Stimulated activated memory B cell treated with anti-CD40 and anti-IgM and Interleukin-4, amounts not matched to agents 10 μg/mL and 1 μg/mL and 100 μg/mL, for 72 hours (primary cell): ENCODE measurements around the gene KIF6.
A peak's percentile ranks its signal among the peaks of the same experiment; 100 is the strongest.

ENCODE experiments used
- ATAC-seq: fragments of 150-1000 bp; cut with Tn5 transposase; 2 replicates; pipeline ENCODE4 v1.10.0; 2021
- H3K27ac Mint-ChIP-seq: one replicate; pipeline ENCODE4 v1.8.0; 2022; ENCODE audit warnings: mild to moderate bottlenecking, mixed read lengths
- H3K27me3 Mint-ChIP-seq: one replicate; pipeline ENCODE4 v1.8.0; 2022; ENCODE audit warnings: mixed read lengths
- H3K36me3 Mint-ChIP-seq: one replicate; pipeline ENCODE4 v1.8.0; 2022; ENCODE audit warnings: mixed read lengths
- H3K4me1 Mint-ChIP-seq: one replicate; pipeline ENCODE4 v1.8.0; 2022; ENCODE audit warnings: mixed read lengths
- H3K4me3 Mint-ChIP-seq: one replicate; pipeline ENCODE4 v1.8.0; 2022; ENCODE audit warnings: mild to moderate bottlenecking, moderate library complexity, mixed read lengths
- H3K9me3 Mint-ChIP-seq: one replicate; pipeline ENCODE4 v1.8.0; 2022; ENCODE audit warnings: mixed read lengths

KIF6 gene

DNA sequence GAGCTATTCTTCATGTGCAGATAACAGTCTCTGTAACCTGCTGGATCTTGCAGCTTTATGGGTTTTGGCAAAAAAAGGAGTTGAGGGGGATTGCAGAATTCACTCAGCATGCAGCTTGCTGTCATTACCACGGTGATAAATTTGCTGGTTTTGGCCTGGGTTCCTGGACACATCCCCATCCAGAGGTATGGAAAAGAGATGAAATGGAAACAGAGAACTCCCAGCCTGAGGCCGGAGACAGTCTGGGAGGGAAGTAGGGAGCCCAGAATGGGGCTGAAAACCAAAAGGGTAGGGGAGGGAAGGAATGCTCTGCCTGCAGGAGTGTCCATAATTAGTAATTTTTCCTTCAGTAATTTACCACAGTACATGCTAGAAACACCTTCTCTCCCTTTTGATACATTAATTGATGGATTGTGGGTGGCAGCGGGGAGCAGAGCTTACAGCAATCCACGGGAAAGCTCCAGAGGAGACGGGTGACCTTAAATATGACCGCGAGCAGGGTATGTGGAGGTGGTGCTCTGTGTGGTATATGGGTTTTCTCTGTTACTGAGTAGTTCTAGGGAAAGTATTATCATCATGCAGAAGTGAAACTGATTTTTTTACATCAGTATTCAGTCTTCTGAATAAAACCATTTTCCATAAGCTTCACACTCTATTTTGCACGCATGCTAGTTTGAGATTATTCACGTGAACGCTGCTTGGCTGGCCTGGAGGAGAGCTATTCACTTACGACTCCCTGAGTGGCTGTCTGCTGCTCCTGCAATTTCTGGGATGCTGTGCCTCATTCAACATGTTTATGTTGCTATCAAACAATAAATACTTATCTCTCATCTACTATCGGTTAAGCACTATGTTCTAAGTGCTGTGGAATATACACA is 336.4 kb downstream of the KIF6 start:
- Mint-ChIP-seq H3K36me3 (peaks cover 5% of the 10 kb centered on the region), H3K27me3 (peaks cover 44% of the 10 kb centered on the region), H3K4me3 (peak overlapping the region; percentile 19), H3K4me1 (peaks cover 30% of the 10 kb centered on the region), H3K27ac (peak overlapping the region; percentile 89), H3K9me3 (peaks cover 7% of the 10 kb centered on the region)
- peak; percentile 89 for ATAC-seq

- peaks cover 5% of the 10 kb centered on the region for H3K36me3 Mint-ChIP-seq
- H3K27me3 Mint-ChIP-seq = peaks cover 38% of the 10 kb centered on the region
- peaks cover 7% of the 10 kb centered on the region for H3K9me3 Mint-ChIP-seq
- peaks cover 23% of the 10 kb centered on the region for H3K4me1 Mint-ChIP-seq
- no peak for ATAC-seq
- H3K4me3 Mint-ChIP-seq = no peak overlapping the region
- H3K27ac Mint-ChIP-seq = peak overlapping the region; percentile 89
Measured at GRCh38 chr6:39387785-39388184, 337.4 kb downstream of the KIF6 start.

- peaks cover 32% of the 10 kb centered on the region for H3K27me3 Mint-ChIP-seq
- H3K36me3 Mint-ChIP-seq = peaks cover 5% of the 10 kb centered on the region
- H3K4me3 Mint-ChIP-seq = no peak overlapping the region
- peaks cover 18% of the 10 kb centered on the region for H3K4me1 Mint-ChIP-seq
- H3K27ac Mint-ChIP-seq = peak overlapping the region; percentile 18
- H3K9me3 Mint-ChIP-seq = peaks cover 7% of the 10 kb centered on the region
- ATAC-seq = no peak
Measured at GRCh38 chr6:39386487-39386886, 338.7 kb downstream of the KIF6 start.

GRCh38 chr6:39381550-39382140 is 343.6 kb downstream of the KIF6 start:
- Mint-ChIP-seq H3K4me1 (no peaks in the 10 kb centered on the region), H3K4me3 (no peak overlapping the region), H3K27me3 (peaks cover 18% of the 10 kb centered on the region), H3K9me3 (no peaks in the 10 kb centered on the region), H3K36me3 (no peaks in the 10 kb centered on the region), H3K27ac (no peak overlapping the region)
- no peak for ATAC-seq

DNA sequence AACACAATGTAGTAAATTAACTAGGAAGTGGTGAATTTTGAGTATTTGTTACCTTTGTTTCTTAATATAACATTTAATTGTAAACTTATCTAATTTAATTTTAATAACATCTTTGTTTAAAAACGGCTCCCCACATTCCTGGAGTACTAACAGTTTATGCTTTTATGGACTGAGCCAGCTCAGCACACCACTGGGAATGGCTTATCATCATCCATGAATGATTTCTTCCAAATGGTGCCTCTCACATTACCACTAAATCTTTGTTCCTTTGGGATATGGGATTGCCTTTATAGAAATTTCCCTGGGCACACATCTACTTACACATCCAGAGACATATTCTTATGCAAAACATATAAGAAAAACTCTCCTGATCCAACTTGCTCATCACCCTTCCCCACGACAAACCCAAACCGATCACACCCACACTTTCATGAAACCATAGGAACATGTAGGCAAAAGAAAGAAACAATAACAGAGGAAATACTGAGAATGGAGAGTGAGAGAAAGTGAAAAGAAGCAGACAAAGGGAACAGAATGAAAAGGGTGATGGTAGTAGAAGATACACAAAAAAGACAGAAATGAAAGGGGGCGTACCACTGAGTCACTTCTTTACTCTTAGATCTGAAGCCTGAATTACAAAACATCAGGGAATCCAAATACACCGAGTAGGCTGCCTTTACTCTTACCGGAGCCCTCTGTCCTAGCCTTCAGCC is 344.2 kb downstream of the KIF6 start:
- H3K4me3 Mint-ChIP-seq = no peak overlapping the region
- no peak for ATAC-seq
- H3K27ac Mint-ChIP-seq = no peak overlapping the region
- H3K9me3 Mint-ChIP-seq = no peaks in the 10 kb centered on the region
- H3K4me1 Mint-ChIP-seq = no peaks in the 10 kb centered on the region
- no peaks in the 10 kb centered on the region for H3K36me3 Mint-ChIP-seq
- peaks cover 11% of the 10 kb centered on the region for H3K27me3 Mint-ChIP-seq

DNA sequence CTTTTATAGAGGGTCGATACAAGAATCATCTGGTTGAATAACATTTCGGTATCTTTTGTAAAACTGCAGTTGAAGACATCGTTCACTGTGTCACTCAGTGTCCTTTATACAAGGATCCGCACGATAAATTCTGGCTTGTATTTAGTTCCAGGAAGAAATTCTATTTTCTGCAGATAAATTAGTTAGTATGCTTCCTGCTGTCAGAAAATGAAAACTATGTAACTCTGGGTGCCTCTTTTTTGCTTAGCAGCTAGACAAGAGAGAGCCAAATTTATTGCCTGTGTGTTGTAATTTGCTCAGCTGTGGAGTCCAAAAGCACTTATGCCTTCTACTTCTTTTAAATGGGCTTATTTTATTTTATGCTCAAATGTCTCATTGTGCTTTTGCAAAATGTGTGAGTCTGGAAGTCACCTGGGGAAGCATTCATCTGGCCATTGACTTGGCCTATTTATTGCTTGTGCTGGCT is 346.2 kb downstream of the KIF6 start:
- no peaks in the 10 kb centered on the region for H3K36me3 Mint-ChIP-seq
- no peaks in the 10 kb centered on the region for H3K27me3 Mint-ChIP-seq
- no peaks in the 10 kb centered on the region for H3K9me3 Mint-ChIP-seq
- no peak overlapping the region for H3K4me3 Mint-ChIP-seq
- H3K27ac Mint-ChIP-seq = no peak overlapping the region
- ATAC-seq = no peak
- H3K4me1 Mint-ChIP-seq = no peaks in the 10 kb centered on the region

DNA sequence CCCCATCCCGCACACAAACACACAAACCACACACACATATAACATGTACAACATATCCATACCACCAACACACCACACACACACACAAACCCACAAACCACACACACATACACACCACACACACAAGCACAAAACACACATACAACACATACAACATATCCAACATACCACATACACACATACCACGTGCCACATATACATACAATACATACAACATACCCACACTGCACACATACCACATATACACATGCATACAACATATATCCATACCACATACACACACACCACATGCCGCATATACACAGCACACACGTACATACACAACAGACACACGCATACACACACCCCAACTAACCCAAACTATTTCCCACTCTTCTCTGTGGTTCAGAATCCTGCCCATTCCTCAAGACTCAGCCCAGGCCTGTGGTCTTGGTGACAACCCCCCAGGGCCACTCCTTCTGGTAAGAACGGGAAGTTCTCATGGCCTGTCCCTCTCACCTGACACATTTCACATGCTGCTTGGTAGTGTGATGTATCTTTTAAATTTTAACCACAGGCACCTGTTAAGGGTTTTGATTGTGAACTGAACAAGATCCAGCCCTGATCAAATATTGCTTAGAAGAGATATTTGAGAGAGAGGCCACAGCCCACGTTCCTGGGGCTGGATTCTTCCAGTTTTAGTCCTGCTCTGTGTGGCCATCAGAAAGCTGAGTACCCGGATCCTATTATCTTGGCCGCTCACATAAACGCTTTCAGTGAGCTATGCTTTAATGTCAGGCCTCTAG is 346.8 kb downstream of the KIF6 start:
- H3K4me1 Mint-ChIP-seq = no peaks in the 10 kb centered on the region
- H3K36me3 Mint-ChIP-seq = no peaks in the 10 kb centered on the region
- no peak for ATAC-seq
- no peaks in the 10 kb centered on the region for H3K27me3 Mint-ChIP-seq
- no peak overlapping the region for H3K27ac Mint-ChIP-seq
- no peaks in the 10 kb centered on the region for H3K9me3 Mint-ChIP-seq
- no peak overlapping the region for H3K4me3 Mint-ChIP-seq

GRCh38 chr6:39377539-39377950 is 347.7 kb downstream of the KIF6 start:
- no peaks in the 10 kb centered on the region for H3K9me3 Mint-ChIP-seq
- peak; percentile 62 for ATAC-seq
- no peak overlapping the region for H3K4me3 Mint-ChIP-seq
- no peaks in the 10 kb centered on the region for H3K36me3 Mint-ChIP-seq
- H3K27me3 Mint-ChIP-seq = no peaks in the 10 kb centered on the region
- H3K4me1 Mint-ChIP-seq = no peaks in the 10 kb centered on the region
- no peak overlapping the region for H3K27ac Mint-ChIP-seq

DNA sequence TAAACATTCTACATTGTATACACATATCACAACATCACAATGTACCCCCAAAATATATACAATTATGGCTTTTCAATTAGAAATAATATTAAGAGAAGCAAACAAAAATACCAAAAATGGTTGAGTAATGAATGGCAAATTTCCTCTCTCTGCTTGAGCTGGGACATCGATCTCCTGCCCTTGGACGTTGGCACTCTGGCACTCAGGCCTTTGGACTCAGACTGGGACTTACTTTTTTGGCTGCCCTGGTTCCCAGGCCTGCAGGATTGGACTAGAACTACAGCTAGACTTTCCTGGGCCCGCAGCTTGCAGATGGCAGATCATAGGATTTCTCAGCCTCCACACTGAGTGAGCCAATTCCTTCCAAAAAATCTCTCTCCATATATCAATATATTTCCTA is 349.8 kb downstream of the KIF6 start:
- no peaks in the 10 kb centered on the region for H3K27me3 Mint-ChIP-seq
- no peak overlapping the region for H3K4me3 Mint-ChIP-seq
- H3K36me3 Mint-ChIP-seq = no peaks in the 10 kb centered on the region
- H3K27ac Mint-ChIP-seq = no peak overlapping the region
- ATAC-seq = no peak
- no peaks in the 10 kb centered on the region for H3K9me3 Mint-ChIP-seq
- no peaks in the 10 kb centered on the region for H3K4me1 Mint-ChIP-seq

DNA sequence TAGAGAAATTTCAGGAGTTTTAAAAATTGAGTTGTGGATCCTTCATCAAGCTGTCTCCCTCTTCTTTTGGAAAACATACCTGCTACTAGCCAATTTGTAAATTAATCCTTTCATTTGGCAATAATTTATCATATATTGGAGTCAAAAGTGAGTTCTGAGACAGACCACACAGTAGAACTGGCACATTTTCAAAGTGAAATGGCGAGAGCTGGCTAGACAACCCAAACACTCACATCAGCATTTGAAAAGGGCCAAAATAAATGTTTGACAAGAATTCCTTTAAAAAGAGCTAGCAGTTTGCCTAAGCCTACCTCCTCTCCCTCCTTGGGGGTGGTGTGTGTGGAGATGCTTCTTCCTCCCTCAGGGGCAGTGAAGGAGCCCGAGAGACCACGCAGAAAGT is 354.8 kb downstream of the KIF6 start:
- Mint-ChIP-seq H3K4me1 (no peaks in the 10 kb centered on the region), H3K27me3 (peaks cover 21% of the 10 kb centered on the region), H3K9me3 (no peaks in the 10 kb centered on the region), H3K4me3 (no peak overlapping the region), H3K36me3 (no peaks in the 10 kb centered on the region), H3K27ac (no peak overlapping the region)
- ATAC-seq = no peak

DNA sequence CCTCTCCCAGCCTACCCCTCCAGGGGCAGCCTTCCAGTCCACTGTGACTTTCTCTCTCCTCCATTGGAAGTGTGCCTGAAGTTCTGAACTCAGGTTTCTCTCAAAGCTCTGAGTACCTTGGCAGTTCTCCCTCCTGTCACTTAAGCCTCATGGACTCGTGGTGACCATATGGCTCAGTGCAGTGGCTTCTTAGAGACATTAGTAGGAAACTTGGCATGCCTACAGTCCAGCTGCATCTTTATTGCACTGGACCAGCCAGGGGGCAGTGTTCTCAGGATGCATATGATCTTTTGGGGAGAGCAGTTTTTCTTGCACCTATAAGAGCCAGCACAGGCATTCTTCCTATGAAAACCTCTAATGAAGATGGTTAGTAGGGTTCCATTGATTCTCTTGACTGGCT is 355.2 kb downstream of the KIF6 start:
- H3K4me1 Mint-ChIP-seq = no peaks in the 10 kb centered on the region
- no peak for ATAC-seq
- no peaks in the 10 kb centered on the region for H3K9me3 Mint-ChIP-seq
- no peak overlapping the region for H3K27ac Mint-ChIP-seq
- no peaks in the 10 kb centered on the region for H3K36me3 Mint-ChIP-seq
- H3K27me3 Mint-ChIP-seq = peaks cover 21% of the 10 kb centered on the region
- H3K4me3 Mint-ChIP-seq = no peak overlapping the region

GRCh38 chr6:39367700-39368099 is 357.5 kb downstream of the KIF6 start:
- Mint-ChIP-seq H3K27me3 (peaks cover 37% of the 10 kb centered on the region), H3K4me1 (no peaks in the 10 kb centered on the region), H3K9me3 (no peaks in the 10 kb centered on the region), H3K36me3 (no peaks in the 10 kb centered on the region), H3K27ac (no peak overlapping the region), H3K4me3 (no peak overlapping the region)
- no peak for ATAC-seq

GRCh38 chr6:39366931-39367618 is 358.1 kb downstream of the KIF6 start:
- ATAC-seq = no peak
- no peaks in the 10 kb centered on the region for H3K9me3 Mint-ChIP-seq
- H3K36me3 Mint-ChIP-seq = no peaks in the 10 kb centered on the region
- no peak overlapping the region for H3K4me3 Mint-ChIP-seq
- peaks cover 37% of the 10 kb centered on the region for H3K27me3 Mint-ChIP-seq
- H3K4me1 Mint-ChIP-seq = peaks cover 4% of the 10 kb centered on the region
- H3K27ac Mint-ChIP-seq = no peak overlapping the region

- H3K27me3 Mint-ChIP-seq = peaks cover 51% of the 10 kb centered on the region
- no peaks in the 10 kb centered on the region for H3K36me3 Mint-ChIP-seq
- H3K9me3 Mint-ChIP-seq = no peaks in the 10 kb centered on the region
- H3K4me1 Mint-ChIP-seq = peaks cover 6% of the 10 kb centered on the region
- no peak overlapping the region for H3K27ac Mint-ChIP-seq
- H3K4me3 Mint-ChIP-seq = no peak overlapping the region
- ATAC-seq = no peak
Measured at GRCh38 chr6:39365281-39366074, 359.7 kb downstream of the KIF6 start.
